GM18508 (cell line): ENCODE measurements around the gene CTNND2.

ENCODE experiments used
- ATAC-seq: cut with Tn5 transposase; IDR thresholded peaks from one replicate; pipeline ENCODE4 v1.9.1; 2021; ENCODE audit warnings: moderate number of reproducible peaks; ENCODE audit not compliant: insufficient read depth, unreplicated experiment

Gene CTNND2

DNA sequence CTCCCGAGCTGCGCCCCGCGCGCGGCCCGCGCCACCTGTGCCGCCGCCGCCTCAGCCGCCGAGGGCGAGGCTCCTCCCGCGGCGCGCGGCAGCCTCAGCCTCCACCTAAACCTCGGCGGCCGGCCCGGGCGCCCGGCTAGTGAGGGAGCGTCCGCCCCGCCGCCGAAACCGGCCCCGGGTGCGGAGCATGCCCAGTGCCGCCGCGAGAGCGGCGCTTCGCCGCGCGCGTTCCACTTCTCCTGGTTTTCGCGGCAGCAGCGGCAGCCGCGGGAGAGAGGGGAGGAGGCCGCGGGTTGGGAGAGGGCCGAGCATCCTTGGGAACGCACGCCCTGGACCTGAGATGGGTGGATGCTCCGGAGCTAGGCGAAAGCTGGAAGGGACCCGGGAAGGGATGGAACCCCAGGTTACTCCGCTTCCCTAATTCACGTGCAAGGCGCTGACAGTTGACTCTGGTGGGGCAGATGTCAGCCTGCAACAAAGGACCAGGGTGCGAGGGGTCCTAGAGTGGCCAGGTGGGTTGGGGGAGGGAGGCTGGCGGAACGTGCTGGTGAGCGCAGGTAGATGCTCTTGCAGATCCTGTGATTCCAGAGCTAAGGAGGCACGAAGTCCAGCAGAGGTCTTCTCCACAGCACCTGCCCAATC, at the start of gene CTNND2:
Gene CTNND2 (minus strand): TSS at position 182 of the 642 bp plus-strand sequence. CDS start 593 bp downstream, outside the sequence.
- ATAC-seq: no peak

DNA sequence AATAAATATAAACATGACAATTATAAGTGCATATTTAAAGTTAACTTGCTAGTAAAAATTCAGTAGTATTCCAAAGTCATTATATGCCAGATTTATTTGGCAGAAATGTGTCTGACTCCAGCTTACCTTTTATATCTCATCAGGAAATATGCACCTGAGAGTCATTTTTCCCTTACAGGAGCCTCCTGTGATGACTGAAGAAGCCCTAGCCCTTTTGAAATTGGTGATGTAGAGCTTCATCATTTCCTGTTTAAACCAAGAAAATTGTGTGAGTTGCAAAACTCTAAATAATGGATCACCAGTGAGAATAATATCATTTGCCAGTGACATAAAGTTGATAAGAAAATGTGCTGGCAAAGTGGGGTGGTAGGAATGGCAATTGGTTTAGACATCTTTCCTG, 42.1 kb upstream of the CTNND2 start:
- ATAC-seq: no peak

GRCh38 chr5:11941566-11941965, 37.3 kb upstream of the CTNND2 start:
- no peak for ATAC-seq

DNA sequence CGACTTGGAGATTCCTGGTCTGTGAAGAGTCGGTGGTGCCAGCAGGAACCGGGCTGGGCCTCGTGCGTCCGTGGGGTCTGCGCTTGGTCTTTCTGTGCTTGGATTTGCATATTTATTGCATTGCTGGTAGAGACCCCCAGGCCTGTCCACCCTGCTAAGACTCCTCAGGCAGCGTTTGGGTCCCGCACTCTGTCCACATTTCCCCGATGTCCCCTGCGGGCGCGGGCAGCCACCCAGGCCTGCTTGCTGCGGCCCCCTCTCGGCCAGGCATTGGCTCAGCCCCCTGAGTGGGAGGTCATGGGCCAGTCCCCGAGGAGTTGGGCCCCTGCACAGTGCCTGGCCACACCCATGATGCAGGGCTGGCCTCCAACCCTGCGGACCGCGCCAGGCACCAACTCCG, 27.4 kb upstream of the CTNND2 start:
- no peak for ATAC-seq

GRCh38 chr5:11928909-11929308, 24.7 kb upstream of the CTNND2 start:
- no peak for ATAC-seq

DNA sequence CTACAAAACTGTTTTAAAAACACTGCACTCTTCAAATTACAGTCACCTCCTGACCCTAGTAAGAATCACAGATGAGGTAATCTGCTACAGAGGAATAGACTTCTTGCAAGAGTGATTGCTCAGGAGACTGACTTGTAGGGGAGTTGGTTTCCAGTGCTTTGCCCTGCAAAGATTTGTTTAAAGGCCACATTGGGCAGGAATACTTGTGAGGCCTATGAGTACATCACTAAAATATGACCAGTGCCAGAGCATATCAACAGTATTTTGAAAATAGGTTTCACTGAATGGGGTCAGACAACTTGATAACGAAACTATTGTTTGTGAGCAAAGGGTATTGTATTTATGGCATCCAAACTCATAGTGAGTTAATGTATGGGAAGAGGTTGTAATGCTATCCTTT, 21.5 kb upstream of the CTNND2 start:
- no peak for ATAC-seq

GRCh38 chr5:11922394-11922793, 18.1 kb upstream of the CTNND2 start:
- no peak for ATAC-seq

- ATAC-seq: no peak
Observed at GRCh38 chr5:11918463-11919045, 14.3 kb upstream of the CTNND2 start.

GRCh38 chr5:11909471-11909870, 5.2 kb upstream of the CTNND2 start:
- no peak for ATAC-seq

DNA sequence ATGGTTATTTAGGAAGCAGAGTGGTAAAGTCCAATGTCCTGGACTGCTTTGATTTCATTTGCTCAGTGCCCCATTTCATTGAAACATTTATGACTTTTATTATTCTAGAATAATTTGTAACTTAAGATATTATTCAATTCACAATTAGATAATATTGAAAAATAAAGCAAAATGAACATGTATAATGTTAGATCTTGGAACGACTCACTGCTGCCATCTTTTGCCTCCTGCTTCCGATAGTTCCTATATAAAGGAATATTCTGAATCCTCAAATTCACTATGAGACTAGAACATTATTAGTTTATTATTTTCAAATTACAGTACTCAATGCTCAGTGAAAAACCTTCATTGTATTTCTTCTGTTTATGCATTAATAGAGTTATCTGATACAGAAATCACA, 2.3 kb upstream of the CTNND2 start:
- ATAC-seq: no peak

- ATAC-seq: no peak
Observed at GRCh38 chr5:11905206-11905605, 960 bp upstream of the CTNND2 start.

GRCh38 chr5:11903614-11904264, 507 bp downstream of the CTNND2 start:
- ATAC-seq: no peak

GRCh38 chr5:11903121-11903613, 1.1 kb downstream of the CTNND2 start:
- ATAC-seq: no peak

DNA sequence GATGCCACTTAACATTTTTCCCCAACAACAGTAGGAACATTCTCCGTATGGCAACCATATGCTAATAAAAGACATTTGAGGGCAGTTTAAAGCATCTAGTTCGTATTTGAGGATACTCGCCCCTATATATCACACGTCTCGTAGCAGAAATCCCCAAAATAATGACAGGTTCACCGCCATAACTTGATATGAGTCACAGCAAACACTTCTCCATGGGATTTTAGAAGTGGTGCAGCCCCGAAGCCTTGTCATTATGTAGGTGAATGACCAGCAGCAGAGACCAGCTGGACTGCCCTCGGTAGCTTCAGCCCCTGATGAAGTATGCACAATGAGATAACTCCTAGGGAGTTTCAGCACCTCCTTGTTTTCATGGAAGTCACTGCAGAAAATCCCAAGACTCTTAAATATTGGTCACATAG, 2.0 kb downstream of the CTNND2 start:
- no peak for ATAC-seq

GRCh38 chr5:11898787-11899186, 5.5 kb downstream of the CTNND2 start:
- no peak for ATAC-seq

DNA sequence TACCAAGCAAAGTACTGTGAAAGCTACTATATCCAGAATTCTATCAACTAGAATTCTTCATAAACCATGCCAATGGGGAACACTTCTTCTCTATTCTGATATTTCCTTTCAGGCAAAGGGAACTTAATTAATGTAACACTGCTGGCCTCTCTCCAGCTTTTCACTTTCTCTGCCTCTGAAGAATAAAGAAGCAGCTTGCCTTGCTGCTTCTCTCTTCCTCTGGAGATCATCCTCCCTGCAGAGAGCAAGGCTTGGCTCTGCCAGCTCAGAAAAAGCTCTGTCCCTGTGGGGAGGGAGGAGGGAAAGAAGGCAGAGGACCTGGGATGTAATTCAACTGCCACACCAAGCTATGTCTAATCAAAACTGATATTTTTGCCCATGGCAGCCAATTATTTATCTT, 6.5 kb downstream of the CTNND2 start:
- ATAC-seq: no peak

DNA sequence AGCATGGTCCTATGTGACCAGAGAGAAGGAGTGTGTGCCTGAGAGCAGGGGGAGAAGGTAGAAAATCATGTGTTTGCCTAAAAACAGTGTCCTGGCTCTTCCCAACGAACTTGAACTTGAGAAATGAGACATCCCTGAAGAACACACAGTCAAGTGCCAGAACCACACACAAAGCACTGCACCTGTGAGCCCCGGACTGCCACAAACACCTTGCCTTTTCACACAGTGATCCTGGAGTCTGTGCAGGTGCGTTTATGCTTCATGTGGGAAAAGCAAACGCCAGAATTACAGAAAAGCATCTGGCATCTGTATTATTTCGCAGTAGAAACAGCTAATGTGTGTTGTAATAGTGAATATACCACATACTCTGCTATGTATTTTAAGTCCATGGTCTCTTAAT, 9.3 kb downstream of the CTNND2 start:
- ATAC-seq: no peak

GRCh38 chr5:11892832-11893231, 11.4 kb downstream of the CTNND2 start:
- no peak for ATAC-seq

DNA sequence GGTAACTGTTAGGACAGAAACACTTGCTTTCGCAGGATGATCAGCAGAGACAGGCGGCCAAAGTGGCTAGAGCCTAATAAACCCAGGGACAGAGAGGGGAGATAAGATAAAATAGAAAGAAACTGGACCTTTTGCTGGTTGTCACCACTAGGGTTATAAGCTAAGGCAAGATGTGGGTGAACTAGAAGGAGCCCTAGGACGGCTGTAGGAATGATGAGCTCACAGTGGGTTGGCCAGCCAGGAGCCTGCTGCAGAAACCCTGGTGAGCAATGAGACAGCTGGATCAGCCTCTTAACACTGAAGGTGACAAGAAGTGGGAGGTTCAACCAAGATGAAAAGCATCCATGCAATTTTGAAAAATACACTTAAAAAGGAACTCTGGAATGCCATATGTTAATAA, 13.5 kb downstream of the CTNND2 start:
- no peak for ATAC-seq

DNA sequence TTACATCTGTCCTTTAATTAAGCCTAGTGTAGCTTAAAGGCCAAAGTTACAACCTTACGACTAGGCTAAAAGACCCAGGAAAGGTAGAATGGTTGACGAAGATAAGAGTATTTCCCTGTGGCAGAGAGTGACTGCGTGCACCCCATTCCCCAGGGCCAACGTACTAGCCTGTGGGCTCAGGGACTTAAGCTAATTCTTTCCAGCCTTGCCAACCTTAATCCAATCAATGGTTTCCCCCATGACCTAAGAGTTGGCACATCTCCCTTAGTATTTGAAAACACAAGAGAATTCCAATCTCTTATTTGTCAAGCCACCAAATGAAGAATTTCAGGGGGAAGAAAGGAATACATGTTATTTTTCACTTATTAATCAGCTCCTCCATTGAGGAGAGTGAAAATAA, 16.0 kb downstream of the CTNND2 start:
- ATAC-seq: no peak

GRCh38 chr5:11878814-11879213, 25.4 kb downstream of the CTNND2 start:
- ATAC-seq: no peak

- ATAC-seq: no peak
Observed at GRCh38 chr5:11873587-11873986, 30.7 kb downstream of the CTNND2 start.
